Smooth muscle cell of bladder (primary cell): ENCODE results near the gene FHIT. TPM values are rescaled to one million over a fixed set of nuclear protein-coding genes. Genes with fewer than 3 reads are reported as not detected.

Source experiments
- total RNA-seq: library from RNA; depleted of rRNA; stranded (reverse); fragments of >200 nt; gene quantifications from 2 replicates; pipeline ENCODE4 v1.2.3, GENCODE V29; 2014

FHIT gene
- 0.28 and 1.1 TPM in 2 replicates for total RNA-seq

GRCh38 chr3:61251174-61251972 lies at the start of gene FHIT:
FHIT (minus strand) TSS chr3:61251452.

